Measurements from ENCODE around the gene TMEM178A.

TMEM178A gene

DNA sequence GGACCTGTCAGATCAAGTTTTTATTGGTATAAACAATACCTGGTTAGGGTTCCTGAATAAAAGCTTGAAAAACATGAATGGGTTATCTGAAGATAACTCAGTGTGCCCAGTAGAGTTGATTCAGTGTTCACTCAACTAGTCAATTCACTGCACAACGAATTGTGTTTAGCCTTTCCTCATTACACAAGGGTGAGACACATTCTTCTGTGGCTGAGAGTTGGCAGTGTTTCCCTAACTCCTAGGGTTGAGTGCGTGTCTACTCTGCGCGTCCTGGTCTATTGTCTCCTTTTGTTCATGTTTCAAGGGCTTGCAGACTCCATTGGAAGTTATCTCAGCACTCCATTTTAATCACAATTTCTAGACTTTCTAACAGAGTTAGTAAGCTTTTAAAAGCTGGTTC is 32.8 kb upstream of the TMEM178A start:
- H3K4me3 ChIP-seq (ENCODE audit: control insufficient read depth, low read depth, low read length), result no peak overlapping the region
- TF ChIP-seq, protein P1, sequence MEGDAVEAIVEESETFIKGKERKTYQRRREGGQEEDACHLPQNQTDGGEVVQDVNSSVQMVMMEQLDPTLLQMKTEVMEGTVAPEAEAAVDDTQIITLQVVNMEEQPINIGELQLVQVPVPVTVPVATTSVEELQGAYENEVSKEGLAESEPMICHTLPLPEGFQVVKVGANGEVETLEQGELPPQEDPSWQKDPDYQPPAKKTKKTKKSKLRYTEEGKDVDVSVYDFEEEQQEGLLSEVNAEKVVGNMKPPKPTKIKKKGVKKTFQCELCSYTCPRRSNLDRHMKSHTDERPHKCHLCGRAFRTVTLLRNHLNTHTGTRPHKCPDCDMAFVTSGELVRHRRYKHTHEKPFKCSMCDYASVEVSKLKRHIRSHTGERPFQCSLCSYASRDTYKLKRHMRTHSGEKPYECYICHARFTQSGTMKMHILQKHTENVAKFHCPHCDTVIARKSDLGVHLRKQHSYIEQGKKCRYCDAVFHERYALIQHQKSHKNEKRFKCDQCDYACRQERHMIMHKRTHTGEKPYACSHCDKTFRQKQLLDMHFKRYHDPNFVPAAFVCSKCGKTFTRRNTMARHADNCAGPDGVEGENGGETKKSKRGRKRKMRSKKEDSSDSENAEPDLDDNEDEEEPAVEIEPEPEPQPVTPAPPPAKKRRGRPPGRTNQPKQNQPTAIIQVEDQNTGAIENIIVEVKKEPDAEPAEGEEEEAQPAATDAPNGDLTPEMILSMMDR (IDR thresholded peaks at IDR 0.05; ENCODE audit: control insufficient read depth, insufficient read depth, low read depth, low read length, missing control alignments), result no peak
- DNase-seq (ENCODE audit: low read depth), result peak; percentile 88

DNA sequence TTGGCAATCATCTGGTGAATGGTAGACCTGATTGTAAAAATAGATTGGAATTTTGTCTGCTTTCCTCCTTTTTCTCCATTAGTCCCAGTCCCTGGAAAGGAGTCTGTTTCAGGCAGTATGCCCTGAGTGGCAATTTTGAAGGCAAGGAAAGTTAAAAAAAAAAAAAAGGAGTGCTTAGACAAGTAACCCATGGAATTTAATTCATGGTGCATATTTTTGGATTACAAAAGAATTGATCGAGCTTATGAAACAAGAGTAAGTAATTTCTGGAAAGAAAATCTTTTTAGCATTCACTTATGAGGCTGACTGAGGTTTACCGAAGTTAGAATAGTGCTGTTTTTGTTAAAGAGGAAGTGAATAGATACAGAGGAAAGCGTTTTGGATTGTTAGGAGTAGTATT is 29.4 kb upstream of the TMEM178A start:
- TF ChIP-seq, protein P1 (IDR thresholded peaks at IDR 0.05; ENCODE audit: control insufficient read depth, insufficient read depth, low read depth, low read length, missing control alignments), result no peak
- no peak overlapping the region for H3K4me3 ChIP-seq (ENCODE audit: control insufficient read depth, low read depth, low read length)
- peak; percentile 14 for DNase-seq (ENCODE audit: low read depth)

DNA sequence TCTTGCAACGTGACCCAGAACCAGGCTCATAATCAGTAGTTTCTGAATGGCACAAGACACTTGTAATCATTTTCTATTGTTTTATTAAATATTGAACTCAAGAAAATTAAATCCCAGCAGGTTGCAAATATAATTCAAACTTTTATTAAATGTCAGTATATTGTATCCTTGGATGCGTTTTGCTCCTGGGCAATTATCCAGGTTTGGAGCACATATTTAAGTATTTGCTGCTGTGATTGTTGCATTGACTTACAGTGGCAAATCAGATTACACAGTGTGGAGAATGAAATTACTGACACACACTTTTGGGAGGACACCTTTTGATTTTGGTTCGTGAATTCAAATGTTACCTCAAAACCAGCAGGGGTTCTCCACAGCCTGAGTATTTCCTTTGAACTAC is 27.1 kb upstream of the TMEM178A start:
- no peak for DNase-seq (ENCODE audit: low read depth)
- no peak overlapping the region for H3K4me3 ChIP-seq (ENCODE audit: control insufficient read depth, low read depth, low read length)
- TF ChIP-seq, protein P1 (IDR thresholded peaks at IDR 0.05; ENCODE audit: control insufficient read depth, insufficient read depth, low read depth, low read length, missing control alignments), result no peak

DNA sequence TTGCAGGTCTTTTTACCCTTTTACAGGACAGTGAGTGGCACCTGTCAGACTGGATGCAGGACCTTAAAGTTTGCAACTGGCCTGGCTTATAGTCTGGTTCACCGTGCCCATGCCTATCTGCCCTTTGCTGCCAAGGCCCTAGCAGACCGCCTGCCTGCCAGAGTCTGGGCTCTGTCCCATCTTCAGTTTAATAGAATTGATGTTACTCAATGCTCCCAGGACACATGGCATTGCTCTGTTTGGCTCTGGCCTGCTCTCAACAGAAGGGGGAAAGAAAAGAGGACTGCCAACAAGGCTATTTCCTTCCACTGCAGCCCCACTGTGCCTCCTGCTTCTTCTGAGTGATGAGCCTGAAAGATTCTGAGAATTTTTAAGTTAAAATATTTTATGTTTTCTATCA is 25.6 kb upstream of the TMEM178A start:
- TF ChIP-seq, protein P1 (IDR thresholded peaks at IDR 0.05; ENCODE audit: control insufficient read depth, insufficient read depth, low read depth, low read length, missing control alignments), result no peak
- no peak overlapping the region for H3K4me3 ChIP-seq (ENCODE audit: control insufficient read depth, low read depth, low read length)
- DNase-seq (ENCODE audit: low read depth), result no peak

DNA sequence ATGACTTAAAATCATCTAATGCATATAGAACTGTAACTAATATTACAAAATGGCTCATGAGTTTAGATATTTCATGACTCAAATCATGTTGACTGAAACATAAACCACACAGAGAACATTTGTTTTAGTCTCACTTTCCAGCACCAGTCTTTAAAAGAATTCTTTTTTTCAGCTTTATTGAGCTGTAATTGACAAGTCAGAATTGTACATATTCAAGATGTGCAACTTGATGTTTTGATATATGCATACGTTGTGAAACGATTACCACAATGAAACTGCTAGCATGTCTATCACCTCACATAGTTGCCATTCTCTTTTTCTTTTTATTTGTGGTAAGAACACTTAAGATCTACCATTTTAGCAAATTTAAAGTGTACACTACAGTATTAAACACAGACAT is 25.0 kb upstream of the TMEM178A start:
- TF ChIP-seq, protein P1 (IDR thresholded peaks at IDR 0.05; ENCODE audit: control insufficient read depth, insufficient read depth, low read depth, low read length, missing control alignments), result no peak
- no peak overlapping the region for H3K4me3 ChIP-seq (ENCODE audit: control insufficient read depth, low read depth, low read length)
- DNase-seq (ENCODE audit: low read depth), result no peak

DNA sequence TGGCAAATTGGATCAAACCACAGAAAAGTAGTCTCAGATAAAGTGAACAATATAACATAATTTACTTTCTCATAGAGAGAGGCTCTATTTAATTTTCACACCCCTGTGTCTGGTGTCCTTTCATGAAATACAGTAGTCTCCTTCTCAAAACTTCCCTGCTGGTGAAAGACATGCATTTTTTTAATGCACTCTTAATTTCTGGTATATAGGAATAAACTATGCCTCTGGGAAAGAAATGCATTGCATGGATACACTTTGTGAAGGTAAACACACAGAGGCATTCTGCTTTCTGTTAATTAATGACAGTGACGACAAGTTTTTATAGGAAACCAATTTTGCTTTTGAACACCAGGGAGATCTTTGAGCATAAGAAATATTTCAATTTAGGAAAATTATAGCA is 24.1 kb upstream of the TMEM178A start:
- no peak overlapping the region for H3K4me3 ChIP-seq (ENCODE audit: control insufficient read depth, low read depth, low read length)
- no peak for DNase-seq (ENCODE audit: low read depth)
- TF ChIP-seq, protein P1 (IDR thresholded peaks at IDR 0.05; ENCODE audit: control insufficient read depth, insufficient read depth, low read depth, low read length, missing control alignments), result no peak
